Prostate gland (tissue), 2 donors: ENCODE data around the gene ERP27. TPM values are rescaled to one million over a fixed set of nuclear protein-coding genes. Genes with fewer than 3 reads are reported as not detected.

Source experiments
- DNase-seq: peaks from one replicate; pipeline ENCODE4 v3.0.0-alpha.2; 2019; ENCODE audit warnings: low spot score
- H3K27ac ChIP-seq, 2 donors: fragments of 200-600 bp; sonication (generic); 2 replicates each; pipeline ENCODE4 v1.5.1; 2017 to 2019
- H3K27me3 ChIP-seq: fragments of 200-600 bp; sonication (generic); replicated peaks from 2 replicates; pipeline ENCODE4 v1.5.1; 2019; ENCODE audit not compliant: insufficient read depth
- H3K36me3 ChIP-seq, 2 donors: fragments of 200-600 bp; sonication (generic); 1 replicate in 1 of 2; 2 replicates in 1 of 2; pipeline versions ENCODE4 v1.5.1 to v1.8.1; 2017 to 2019
- H3K4me1 ChIP-seq: fragments of 200-600 bp; sonication (generic); replicated peaks from 2 replicates; pipeline ENCODE4 v1.5.1; 2019
- H3K4me3 ChIP-seq, 2 donors: fragments of 200-600 bp; sonication (generic); 2 replicates each; pipeline ENCODE4 v1.5.1; 2017 to 2019
- H3K9me3 ChIP-seq: fragments of 200-600 bp; sonication (generic); 2 replicates; pipeline ENCODE4 v1.5.1; 2017
- POLR2A ChIP-seq: fragments of 450-650 bp; IDR thresholded peaks from one replicate; pipeline ENCODE4 v1.6.1; 2016; ENCODE audit warnings: antibody characterized with exemption, mild to moderate bottlenecking
- POLR2AphosphoS5 ChIP-seq: sonication (generic); formaldehyde crosslinking; IDR thresholded peaks from one replicate; pipeline ENCODE4 v1.6.1; 2017; ENCODE audit warnings: antibody characterized with exemption
- WGBS: methylation state at CpG from one replicate; pipeline ENCODE4 v1.1.5; 2018; 5-methylcytosine and 5-hydroxymethylcytosine counted together
- intact Hi-C: fragments of 100-400 bp; cut with DNase I; formaldehyde crosslinking; loops from one replicate; pipeline ENCODE4 v1.14.2; 2022
- total RNA-seq, 2 donors: library from RNA; depleted of rRNA; stranded (reverse); fragments of >200 nt; gene quantifications; one replicate each; pipeline ENCODE4 v1.1.0, GENCODE V29; 2016
- TF ChIP-seq, protein P1 (sequence below), 4 experiments: fragments of 200-600 bp in 2 of 4; fragments of 450-650 bp in 2 of 4; sonication (generic) in 2 of 4; IDR thresholded peaks; 1 replicate in 3 of 4; 2 replicates in 1 of 4; pipeline ENCODE4 v1.5.1; 2016 to 2019; ENCODE audit warnings: antibody characterized with exemption in 4 of 4, mild to moderate bottlenecking in 2 of 4, moderate library complexity in 2 of 4

ERP27 gene
- total RNA-seq, 2 donors from 2014 or later: 0.57 to 2.3 TPM

DNA sequence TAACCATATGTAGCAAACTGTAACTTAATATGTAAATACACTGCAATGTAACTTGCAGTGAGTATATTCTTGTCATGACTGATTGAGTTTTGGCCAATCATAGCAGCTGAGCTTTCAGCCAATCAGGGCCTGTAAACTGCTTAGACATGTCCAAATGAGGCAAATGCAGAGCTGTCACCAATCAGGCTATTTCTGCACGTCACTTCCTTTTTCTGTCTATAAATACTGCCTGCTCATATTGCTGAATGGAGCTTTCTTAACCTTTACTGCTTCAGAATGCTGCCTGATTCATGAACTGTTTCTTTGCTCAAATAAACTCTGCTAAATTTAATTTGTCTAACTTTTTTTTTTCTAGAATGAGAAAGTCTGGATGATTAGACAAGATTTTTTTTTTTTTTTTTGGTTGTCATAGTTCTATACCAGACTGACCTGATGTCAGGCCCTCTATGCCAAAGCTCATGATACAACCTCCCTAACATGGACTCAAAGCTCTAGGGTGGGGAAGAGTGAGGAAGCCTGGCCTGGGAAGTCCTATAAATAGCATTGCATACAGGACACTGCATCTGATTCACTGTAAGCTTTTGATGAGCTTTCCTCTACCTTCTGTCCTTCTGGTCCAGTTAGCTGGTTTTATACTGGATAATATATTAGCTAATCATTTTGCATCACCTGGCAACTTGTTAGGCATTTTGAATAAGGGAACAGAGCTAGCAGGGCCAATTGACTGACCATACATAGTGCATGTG, 64.7 kb downstream of the ERP27 start:
- no peaks in the 10 kb centered on the region for H3K9me3 ChIP-seq

DNA sequence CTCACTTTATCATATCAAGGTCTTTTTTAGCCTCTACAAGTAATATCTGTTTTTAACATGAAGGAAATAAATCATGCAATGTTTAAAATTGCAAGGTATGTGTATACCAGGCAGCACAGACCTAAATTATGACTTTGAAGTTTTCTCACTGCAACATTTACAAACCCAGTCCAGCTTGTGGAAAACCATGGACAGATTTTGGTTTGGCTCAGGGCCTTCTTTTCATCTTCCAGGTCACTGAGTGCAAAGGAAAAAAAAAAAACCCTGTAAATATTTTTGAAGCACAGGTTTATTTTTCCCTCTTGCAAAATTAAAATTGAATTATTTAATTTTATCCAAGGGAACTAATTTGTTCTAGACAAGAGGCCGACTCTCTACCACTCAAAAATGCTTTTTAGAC, 66.5 kb downstream of the ERP27 start:
- Histone ChIP-seq H3K27ac (no peak overlapping the region), H3K4me3 (no peak overlapping the region), H3K4me1 (no peaks in the 10 kb centered on the region), H3K36me3 (no peaks in the 10 kb centered on the region), H3K9me3 (no peaks in the 10 kb centered on the region), H3K27me3 (no peaks in the 10 kb centered on the region)
- WGBS: 86% methylated on average over 1 of the region's 1 CpG
- no peak for DNase-seq
- TF ChIP-seq, protein P1, sequence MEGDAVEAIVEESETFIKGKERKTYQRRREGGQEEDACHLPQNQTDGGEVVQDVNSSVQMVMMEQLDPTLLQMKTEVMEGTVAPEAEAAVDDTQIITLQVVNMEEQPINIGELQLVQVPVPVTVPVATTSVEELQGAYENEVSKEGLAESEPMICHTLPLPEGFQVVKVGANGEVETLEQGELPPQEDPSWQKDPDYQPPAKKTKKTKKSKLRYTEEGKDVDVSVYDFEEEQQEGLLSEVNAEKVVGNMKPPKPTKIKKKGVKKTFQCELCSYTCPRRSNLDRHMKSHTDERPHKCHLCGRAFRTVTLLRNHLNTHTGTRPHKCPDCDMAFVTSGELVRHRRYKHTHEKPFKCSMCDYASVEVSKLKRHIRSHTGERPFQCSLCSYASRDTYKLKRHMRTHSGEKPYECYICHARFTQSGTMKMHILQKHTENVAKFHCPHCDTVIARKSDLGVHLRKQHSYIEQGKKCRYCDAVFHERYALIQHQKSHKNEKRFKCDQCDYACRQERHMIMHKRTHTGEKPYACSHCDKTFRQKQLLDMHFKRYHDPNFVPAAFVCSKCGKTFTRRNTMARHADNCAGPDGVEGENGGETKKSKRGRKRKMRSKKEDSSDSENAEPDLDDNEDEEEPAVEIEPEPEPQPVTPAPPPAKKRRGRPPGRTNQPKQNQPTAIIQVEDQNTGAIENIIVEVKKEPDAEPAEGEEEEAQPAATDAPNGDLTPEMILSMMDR (IDR thresholded peaks at IDR 0.05): no peak
- TF ChIP-seq POLR2A: no peak
- no peak for TF ChIP-seq POLR2AphosphoS5
- intact Hi-C loops: no loop called here

More for the DNA sequence above, 64.7 kb downstream of the ERP27 start:
- H3K27me3 ChIP-seq: no peaks in the 10 kb centered on the region
- H3K27ac ChIP-seq: no peak overlapping the region
- 62% methylated on average over 1 of the region's 1 CpG for WGBS
- intact Hi-C loops: no loop called here
- no peak for DNase-seq
- H3K4me3 ChIP-seq: no peak overlapping the region
- no peak for TF ChIP-seq POLR2A
- TF ChIP-seq, protein P1 (IDR thresholded peaks at IDR 0.05): no peak
- no peak for TF ChIP-seq POLR2AphosphoS5
- H3K36me3 ChIP-seq: no peaks in the 10 kb centered on the region
- no peaks in the 10 kb centered on the region for H3K4me1 ChIP-seq

DNA sequence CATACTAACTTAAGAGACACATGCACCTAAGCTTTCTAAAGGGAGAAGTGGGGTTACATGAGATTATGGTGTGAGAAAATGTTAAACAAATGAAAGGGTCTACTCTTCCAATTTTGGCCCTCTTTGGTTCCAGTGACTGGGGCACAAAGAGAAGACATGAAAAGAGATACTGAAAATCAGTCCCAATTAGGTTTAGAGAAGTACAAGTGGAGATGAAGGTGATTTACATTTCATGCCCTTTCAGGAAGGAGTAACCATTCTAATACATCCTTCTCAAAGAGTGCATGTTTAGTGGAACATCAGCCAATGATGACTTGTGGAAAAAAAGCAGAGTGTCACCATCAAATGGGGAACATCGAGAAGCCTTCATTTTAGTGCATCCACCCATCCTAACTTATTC, 67.1 kb downstream of the ERP27 start:
- Histone ChIP-seq H3K9me3 (no peaks in the 10 kb centered on the region), H3K4me1 (no peaks in the 10 kb centered on the region), H3K27ac (no peak overlapping the region), H3K4me3 (no peak overlapping the region), H3K36me3 (no peaks in the 10 kb centered on the region), H3K27me3 (no peaks in the 10 kb centered on the region)
- TF ChIP-seq, protein P1 (IDR thresholded peaks at IDR 0.05): no peak
- TF ChIP-seq POLR2AphosphoS5 (no peak), POLR2A (no peak)
- 100% methylated on average over 1 of the region's 1 CpG for WGBS
- DNase-seq: no peak
- intact Hi-C loops: no loop called here

DNA sequence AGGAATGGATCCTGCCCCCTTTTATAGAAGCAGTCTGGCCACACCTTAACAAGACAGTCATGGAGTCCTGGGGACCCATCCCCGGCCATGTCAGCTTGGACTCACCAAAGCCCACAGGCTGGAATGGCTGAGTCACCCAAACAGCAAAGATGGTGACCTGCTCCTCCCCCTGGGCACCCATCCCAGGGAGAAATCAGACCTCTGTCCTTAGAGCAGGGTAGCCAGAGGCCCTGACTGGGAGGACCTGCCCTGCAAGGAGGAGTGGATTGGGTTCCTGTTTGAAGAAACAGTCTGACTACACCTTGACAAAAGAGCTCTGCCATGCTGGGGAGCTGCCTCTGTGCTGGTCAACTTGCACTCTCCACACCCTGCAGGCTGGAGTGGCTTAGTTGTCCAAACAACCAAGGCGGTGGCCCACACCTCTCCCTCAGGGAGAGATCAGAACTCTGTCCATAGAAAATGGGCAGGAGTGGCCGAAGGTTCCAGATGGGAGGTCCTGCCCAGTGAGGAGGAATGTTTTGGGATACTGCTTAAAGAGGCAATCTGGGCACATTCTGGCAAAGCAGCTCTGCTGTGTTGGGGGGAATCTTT, 69.3 kb downstream of the ERP27 start:
- Histone ChIP-seq H3K36me3 (no peaks in the 10 kb centered on the region), H3K9me3 (no peaks in the 10 kb centered on the region), H3K4me1 (no peaks in the 10 kb centered on the region), H3K4me3 (no peak overlapping the region), H3K27ac (no peak overlapping the region), H3K27me3 (no peaks in the 10 kb centered on the region)
- no peak for DNase-seq
- intact Hi-C loops: no loop called here
- WGBS: 100% methylated on average over 3 of the region's 3 CpGs
- no peak for TF ChIP-seq POLR2AphosphoS5
- no peak for TF ChIP-seq POLR2A
- TF ChIP-seq, protein P1 (IDR thresholded peaks at IDR 0.05): no peak

Other genes starting within 250 kb of the ERP27 start
- gene GUCY2C, start 241.9 kb downstream of the ERP27 start, total RNA-seq: under 1 TPM in 1 of 2 donors, not detected in 1; 0.11 TPM
- gene WBP11, start 135.1 kb downstream of the ERP27 start, total RNA-seq: 10 to 100 TPM; 29.6 to 29.8 TPM
- 1 to 10 TPM; 2.0 to 2.6 TPM for gene C12orf60, start 134.9 kb downstream of the ERP27 start, total RNA-seq
- gene SMCO3, start 124.4 kb downstream of the ERP27 start, total RNA-seq: 1 to 10 TPM in 1 of 2 donors, not detected in 1; 2.2 TPM
- under 1 TPM; 0.68 to 0.82 TPM for gene ART4, start 95.0 kb downstream of the ERP27 start, total RNA-seq
- 100 to 1,000 TPM; 233 to 388 TPM for gene MGP, start 52.7 kb downstream of the ERP27 start, total RNA-seq
- 10 to 100 TPM; 40.2 to 65.9 TPM for gene ARHGDIB, start 23.1 kb upstream of the ERP27 start, total RNA-seq
- gene PDE6H, start 34.5 kb upstream of the ERP27 start, total RNA-seq: not detected